Skeletal muscle satellite cell (primary cell): Measurements from ENCODE around the gene ZMIZ1.

Experiments
- H3K27me3 ChIP-seq: 2 replicates; pipeline ENCODE4 v1.7.0; 2013; ENCODE audit warnings: low read length; ENCODE audit not compliant: control insufficient read depth, insufficient read depth
- H3K36me3 ChIP-seq: 2 replicates; pipeline ENCODE4 v1.7.0; 2013; ENCODE audit warnings: mild to moderate bottlenecking, control low read depth, low read length; ENCODE audit not compliant: insufficient read depth
- H3K4me1 ChIP-seq: 2 replicates; pipeline ENCODE4 v1.7.0; 2013; ENCODE audit warnings: low read length; ENCODE audit not compliant: control insufficient read depth, insufficient read depth
- H3K4me2 ChIP-seq: 2 replicates; pipeline ENCODE4 v1.7.0; 2013; ENCODE audit warnings: mild to moderate bottlenecking, low read length
- H3K4me3 ChIP-seq: 2 replicates; pipeline ENCODE4 v1.7.0; 2013; ENCODE audit warnings: low read length
- H3K9ac ChIP-seq: 2 replicates; pipeline ENCODE4 v1.7.0; 2013; ENCODE audit warnings: mild to moderate bottlenecking, low read depth, low read length, moderate library complexity
- H3K9me3 ChIP-seq: replicated peaks from 2 replicates; pipeline ENCODE4 v1.7.0; 2013; ENCODE audit warnings: mild to moderate bottlenecking, control low read depth, low read length

ZMIZ1 gene

DNA sequence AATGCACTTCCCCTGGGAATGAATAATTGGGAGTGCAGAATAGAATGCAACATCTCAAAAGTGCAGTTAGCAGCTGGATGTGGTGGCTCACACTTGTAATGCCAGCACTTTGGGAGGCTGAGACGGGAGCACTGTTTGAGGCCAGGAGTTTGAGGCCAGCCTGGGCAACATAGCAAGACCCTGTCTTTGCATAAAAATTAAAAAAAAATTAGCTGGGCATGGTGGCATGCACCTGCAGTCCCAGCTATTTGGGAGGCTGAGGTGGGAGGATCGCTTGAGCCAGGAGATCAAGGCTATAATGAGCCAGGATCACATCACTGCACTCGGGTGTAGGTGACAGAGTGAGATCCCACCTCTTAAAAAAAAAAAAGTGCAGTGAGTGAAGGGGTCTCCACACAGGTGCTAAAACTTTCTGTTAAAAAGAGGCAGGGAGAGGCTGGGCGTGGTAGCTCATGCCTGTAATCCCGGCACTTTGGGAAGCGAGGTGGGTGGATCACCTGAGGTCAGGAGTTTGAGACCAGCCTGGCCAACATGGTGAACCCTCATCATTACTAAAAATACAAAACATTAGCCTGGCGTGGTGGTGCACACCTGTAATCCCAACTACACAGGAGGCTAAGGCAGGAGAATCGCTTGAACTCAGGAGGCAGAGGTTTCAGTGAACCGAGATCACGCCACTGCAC lies 13.5 kb upstream of the ZMIZ1 start:
- H3K4me2 ChIP-seq, result no peak overlapping the region
- no peaks in the 10 kb centered on the region for H3K9me3 ChIP-seq
- peaks cover 12% of the 10 kb centered on the region for H3K4me1 ChIP-seq
- H3K27me3 ChIP-seq, result peaks cover 29% of the 10 kb centered on the region
- H3K36me3 ChIP-seq, result no peaks in the 10 kb centered on the region
- H3K4me3 ChIP-seq, result no peak overlapping the region
- no peak overlapping the region for H3K9ac ChIP-seq

DNA sequence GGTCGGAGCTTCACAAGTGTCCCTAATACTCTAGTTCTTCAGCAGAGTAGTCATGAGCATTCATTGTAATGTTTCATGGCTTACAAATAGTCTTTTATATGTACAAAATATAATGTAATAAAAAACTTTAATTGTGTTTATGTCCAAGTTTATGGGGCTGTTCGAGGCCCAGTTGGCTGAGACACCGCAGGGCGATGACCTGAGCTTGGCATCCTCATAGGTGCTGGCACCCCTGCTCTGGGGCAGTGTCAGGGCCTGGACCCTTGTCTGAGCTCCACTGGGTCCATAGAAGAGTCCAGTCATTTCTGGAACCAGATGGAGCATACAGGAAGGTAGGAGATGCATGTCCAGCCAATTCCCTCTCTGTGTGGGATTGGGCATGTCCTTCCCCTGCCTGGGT lies 12.9 kb upstream of the ZMIZ1 start:
- H3K4me2 ChIP-seq, result no peak overlapping the region

DNA sequence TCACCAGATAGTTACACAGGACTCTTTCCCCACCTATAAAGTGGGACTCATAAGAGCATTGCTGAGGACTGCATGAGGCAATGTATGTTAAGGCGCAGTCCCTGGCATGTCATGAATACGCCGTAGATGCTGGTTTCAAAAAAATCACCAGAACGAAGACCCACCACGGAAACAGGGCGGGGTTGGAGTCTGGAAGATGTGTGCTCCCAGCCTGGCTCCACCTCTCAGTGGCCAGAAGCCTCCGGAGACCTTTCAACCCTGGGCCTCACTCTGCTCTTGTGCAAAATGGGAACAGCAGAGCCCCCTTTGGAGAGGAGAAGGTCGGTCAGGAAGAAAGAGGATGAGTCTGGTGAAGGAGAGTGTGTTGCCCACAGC lies 12.4 kb upstream of the ZMIZ1 start:
- H3K27me3 ChIP-seq, result peaks cover 40% of the 10 kb centered on the region
- peaks cover 1% of the 10 kb centered on the region for H3K4me1 ChIP-seq
- H3K9me3 ChIP-seq, result no peaks in the 10 kb centered on the region
- H3K4me3 ChIP-seq, result no peak overlapping the region
- no peak overlapping the region for H3K4me2 ChIP-seq
- no peak overlapping the region for H3K9ac ChIP-seq
- no peaks in the 10 kb centered on the region for H3K36me3 ChIP-seq

More for the DNA sequence above, 12.9 kb upstream of the ZMIZ1 start:
- Histone ChIP-seq H3K4me3 (no peak overlapping the region), H3K36me3 (no peaks in the 10 kb centered on the region), H3K27me3 (peaks cover 36% of the 10 kb centered on the region), H3K9ac (no peak overlapping the region), H3K9me3 (no peaks in the 10 kb centered on the region), H3K4me1 (peaks cover 6% of the 10 kb centered on the region)

DNA sequence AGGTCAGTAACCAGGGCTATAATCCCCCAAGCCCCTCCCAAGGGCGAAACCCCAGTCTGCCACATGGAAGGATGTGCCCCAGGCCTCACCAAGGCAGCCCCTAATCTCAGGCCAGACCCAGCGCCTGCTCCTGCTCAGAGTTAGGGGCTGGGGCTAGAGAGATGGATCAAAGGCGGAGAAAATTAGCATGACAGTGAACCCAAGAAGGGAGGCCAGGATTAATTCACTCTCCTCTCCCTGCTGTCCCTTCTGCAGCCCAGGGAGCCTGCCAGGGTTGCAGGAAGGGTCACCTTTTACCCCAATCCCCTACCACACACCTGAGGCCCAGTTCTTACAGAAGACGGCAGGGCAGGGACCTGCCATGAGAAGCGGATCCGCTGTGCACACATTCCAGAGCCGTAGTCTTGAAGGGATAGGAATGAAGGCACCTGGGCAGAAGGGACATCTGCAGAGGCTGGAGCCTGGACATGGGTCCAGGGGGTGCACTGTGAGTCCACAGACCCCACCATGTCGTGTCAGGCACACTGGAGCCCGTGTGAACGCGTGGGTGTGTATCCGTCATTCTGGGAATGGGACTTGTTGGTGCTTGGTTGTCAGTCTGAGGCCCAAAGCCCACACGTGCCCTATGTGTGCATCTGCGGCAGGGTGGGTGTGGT lies 11.9 kb upstream of the ZMIZ1 start:
- H3K9me3 ChIP-seq, result no peaks in the 10 kb centered on the region
- H3K9ac ChIP-seq, result no peak overlapping the region
- H3K27me3 ChIP-seq, result peaks cover 42% of the 10 kb centered on the region
- no peaks in the 10 kb centered on the region for H3K36me3 ChIP-seq
- H3K4me2 ChIP-seq, result no peak overlapping the region
- no peaks in the 10 kb centered on the region for H3K4me1 ChIP-seq
- H3K4me3 ChIP-seq, result no peak overlapping the region

DNA sequence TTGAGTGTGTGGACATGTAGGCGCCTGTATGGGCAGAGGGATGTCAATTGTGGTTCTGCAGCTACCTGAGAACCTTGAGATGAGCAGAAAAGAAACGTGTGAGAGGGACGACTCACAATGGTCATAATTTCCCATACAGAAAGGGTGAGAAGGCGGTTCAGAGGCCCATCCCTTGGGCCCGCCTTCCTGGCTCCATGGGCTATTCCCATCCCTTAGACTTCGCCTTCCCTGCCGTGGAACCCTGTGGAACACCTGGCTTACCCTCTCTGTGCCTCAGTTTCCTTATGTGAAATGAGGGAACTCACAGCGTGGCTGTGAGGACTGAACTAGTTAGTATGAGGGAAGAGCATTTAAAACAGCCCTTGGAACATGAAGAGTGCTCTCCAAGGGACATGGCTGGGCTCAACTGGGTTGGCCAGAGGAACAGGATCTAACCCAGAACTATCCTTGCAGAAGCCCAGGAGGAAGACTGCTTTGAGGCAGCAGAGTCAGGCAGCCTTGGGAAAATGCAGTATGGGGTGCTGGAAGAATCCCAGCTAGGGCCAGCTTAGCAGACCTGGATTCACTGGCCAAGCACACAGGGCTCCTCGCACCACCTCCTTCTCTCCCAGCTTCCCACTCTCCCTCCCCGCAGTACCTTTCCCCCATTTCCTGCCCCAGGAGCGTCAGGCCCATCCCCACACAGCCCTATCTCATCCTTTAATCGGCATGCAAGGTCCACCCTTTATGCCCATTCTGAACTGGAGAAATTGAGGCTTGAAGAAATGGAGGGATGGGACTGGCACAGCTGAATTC lies 11.1 kb upstream of the ZMIZ1 start:
- Histone ChIP-seq H3K4me1 (no peaks in the 10 kb centered on the region), H3K27me3 (peaks cover 42% of the 10 kb centered on the region), H3K4me3 (no peak overlapping the region), H3K9ac (no peak overlapping the region), H3K4me2 (no peak overlapping the region), H3K36me3 (no peaks in the 10 kb centered on the region), H3K9me3 (no peaks in the 10 kb centered on the region)

DNA sequence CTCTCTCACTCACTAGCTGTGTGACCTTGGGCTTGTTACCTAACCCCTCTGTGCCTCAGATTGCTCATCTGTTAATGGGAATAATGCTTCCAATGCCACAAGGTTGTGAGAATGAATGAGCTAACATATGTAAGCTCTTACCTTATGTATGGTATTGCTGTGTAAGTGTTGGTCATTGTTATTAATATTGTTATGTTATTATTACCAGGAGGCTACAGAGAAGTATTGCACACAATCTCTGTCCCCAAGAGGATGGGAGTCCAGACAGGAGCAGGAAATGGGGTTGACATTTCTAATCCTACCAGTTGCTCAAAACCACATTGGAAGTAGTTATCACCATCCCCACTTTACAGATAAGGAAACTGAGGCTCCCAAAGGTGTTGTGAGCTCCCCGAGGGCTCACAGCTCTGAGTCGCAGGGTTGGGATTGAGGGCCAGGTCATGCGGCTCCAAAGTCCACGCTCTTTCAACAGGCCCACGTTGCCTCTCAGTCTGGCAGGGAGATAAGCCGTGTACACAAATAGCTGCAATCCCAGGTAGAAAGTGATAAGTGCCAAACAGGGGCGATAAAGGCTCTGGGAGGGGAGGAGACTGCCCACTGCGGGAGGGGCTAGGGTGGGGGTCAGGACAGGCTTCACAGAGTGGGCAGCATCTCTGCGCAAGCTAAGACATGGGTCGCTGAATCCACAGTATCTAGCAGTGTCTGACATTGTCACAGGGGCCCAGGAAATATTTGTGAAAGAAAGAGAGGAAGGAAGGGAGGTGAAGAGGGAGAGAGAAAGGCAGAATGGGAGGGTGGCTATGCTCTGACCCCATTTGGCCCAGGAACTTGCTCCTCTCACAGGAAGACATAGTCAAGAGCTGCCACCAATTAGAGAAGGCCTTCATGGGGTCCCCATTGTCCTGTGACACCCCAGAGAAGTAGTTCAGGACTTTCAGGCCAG lies 9.6 kb upstream of the ZMIZ1 start:
- Histone ChIP-seq H3K4me1 (no peaks in the 10 kb centered on the region), H3K36me3 (no peaks in the 10 kb centered on the region), H3K4me3 (no peak overlapping the region), H3K9ac (no peak overlapping the region), H3K9me3 (no peaks in the 10 kb centered on the region), H3K4me2 (no peak overlapping the region), H3K27me3 (peaks cover 42% of the 10 kb centered on the region)

DNA sequence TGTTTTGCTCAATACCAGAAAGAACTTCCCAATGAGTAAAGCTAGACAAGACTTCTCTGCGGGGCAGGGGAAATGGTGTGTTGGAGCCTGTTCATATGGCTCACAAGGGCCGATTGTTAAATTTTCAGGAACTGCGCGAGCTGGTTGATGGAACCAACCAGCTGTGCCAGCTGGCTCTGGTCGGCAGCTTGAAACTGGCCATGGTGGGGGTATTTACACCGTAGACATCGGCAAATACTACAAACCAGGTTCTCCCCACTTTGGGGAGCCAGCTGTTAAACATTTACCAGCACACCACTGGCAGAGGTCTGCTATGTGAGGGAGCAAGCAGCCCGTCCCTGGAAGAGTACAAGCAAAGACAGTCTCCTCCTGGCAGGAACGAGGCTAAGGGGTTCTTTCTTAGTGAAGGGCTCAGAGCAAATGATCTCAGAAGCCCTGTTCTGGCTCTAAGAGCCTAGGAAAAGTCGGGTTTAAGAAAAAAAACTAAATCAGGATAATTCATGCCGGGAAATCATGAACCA lies 8.8 kb upstream of the ZMIZ1 start:
- H3K9ac ChIP-seq, result no peak overlapping the region
- peaks cover 42% of the 10 kb centered on the region for H3K27me3 ChIP-seq
- no peaks in the 10 kb centered on the region for H3K4me1 ChIP-seq
- no peak overlapping the region for H3K4me3 ChIP-seq
- no peaks in the 10 kb centered on the region for H3K9me3 ChIP-seq
- H3K36me3 ChIP-seq, result no peaks in the 10 kb centered on the region
- H3K4me2 ChIP-seq, result no peak overlapping the region

DNA sequence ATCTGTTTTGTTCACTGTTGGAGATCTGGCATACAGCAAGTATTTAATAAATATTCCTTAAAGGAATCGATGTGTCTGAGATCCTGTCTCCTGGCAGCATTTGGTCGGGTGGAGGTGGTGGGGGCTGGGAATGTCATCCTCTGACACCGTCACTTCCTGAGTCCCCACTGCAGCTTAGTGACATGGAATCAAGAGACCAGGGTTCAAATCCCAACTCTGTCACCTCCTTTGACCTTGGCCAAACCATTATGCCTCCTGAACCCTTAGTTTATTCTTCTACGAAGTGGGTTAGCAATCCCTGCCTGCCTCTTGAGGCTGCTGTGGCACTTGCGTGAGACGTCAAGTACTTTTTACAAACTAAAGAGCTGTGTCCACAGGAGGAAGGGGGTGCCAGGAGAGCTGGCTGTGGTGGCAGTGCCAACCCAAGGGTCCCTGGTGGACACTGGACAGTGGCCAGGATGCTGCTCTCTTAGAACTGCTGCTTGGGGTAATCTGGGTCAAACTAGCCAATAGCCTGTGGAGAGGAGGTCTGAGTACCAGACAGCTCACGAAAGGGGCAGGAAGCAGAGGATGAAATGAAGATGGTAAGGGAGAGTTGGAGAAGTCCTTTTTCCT lies 8.0 kb upstream of the ZMIZ1 start:
- H3K9me3 ChIP-seq, result no peaks in the 10 kb centered on the region
- no peaks in the 10 kb centered on the region for H3K36me3 ChIP-seq
- H3K9ac ChIP-seq, result no peak overlapping the region
- peaks cover 42% of the 10 kb centered on the region for H3K27me3 ChIP-seq
- H3K4me2 ChIP-seq, result no peak overlapping the region
- no peak overlapping the region for H3K4me3 ChIP-seq
- no peaks in the 10 kb centered on the region for H3K4me1 ChIP-seq

DNA sequence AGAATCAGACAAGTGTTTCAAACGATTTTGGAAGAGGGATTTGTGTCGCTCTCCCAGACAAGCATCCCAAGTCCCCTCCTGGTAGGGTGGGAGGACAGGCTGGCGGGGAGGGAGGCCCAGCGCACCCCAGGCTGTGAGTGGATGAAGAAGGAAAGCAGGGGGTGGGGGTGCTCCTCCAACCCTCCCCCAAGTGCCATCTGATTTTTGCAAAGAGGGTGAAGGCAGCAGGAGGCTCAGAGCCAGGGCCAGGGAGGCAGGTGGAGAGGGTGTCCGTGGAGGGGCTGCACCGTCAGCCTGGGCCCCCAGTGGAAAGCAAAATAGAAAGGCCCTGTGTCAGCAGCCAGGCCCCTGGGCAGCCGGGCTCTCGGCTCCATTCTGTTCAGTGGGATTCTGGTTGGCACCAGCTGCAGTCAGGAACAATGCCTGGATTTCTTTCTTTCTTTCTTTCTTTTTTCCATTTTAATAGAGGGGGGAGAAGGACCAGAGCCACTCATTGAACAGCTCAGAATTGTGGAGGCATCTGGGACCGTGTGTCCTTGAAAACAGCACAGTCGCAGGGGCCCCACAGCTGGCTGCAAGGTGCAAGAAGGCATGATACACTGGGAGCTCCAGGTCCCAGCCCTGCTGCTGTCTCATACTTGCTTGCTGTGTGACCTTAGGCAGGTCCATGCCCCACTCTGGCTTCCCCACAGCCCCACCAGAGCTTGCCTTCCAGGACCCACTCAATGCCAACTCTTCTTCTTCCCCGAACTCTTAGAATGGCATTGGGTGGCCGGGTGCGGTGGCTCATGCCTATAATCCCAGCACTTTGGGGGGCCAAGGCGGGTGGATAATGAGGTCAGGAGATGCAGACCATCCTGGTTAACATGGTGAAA lies 7.1 kb upstream of the ZMIZ1 start:
- H3K4me1 ChIP-seq, result peaks cover 4% of the 10 kb centered on the region
- H3K27me3 ChIP-seq, result peaks cover 42% of the 10 kb centered on the region
- no peak overlapping the region for H3K4me3 ChIP-seq
- H3K36me3 ChIP-seq, result no peaks in the 10 kb centered on the region
- H3K9ac ChIP-seq, result no peak overlapping the region
- no peak overlapping the region for H3K4me2 ChIP-seq
- H3K9me3 ChIP-seq, result no peaks in the 10 kb centered on the region

DNA sequence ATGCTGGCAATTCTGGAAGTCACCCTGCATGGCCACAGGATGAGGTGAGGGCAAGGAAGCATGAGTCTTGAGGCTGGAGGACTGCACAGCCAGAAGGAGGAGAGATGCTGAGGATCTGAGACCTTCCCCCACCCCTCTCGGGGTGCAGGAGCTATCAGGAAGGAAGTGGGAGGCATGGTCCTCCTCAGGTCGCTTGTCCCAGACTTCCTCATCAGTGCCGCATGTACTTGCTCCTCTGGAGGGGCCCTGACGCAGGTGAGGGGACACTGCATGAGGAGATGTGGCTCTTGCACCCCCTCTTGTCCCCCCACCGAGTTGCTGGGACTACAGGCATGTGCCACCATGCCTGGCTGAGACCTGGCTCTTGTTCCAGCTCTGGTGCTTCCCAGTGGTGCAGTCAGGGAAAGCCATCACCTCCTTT lies 5.7 kb upstream of the ZMIZ1 start:
- H3K4me3 ChIP-seq, result no peak overlapping the region
- H3K27me3 ChIP-seq, result peaks cover 32% of the 10 kb centered on the region
- no peak overlapping the region for H3K4me2 ChIP-seq
- H3K9ac ChIP-seq, result no peak overlapping the region
- peaks cover 9% of the 10 kb centered on the region for H3K4me1 ChIP-seq
- no peaks in the 10 kb centered on the region for H3K9me3 ChIP-seq
- H3K36me3 ChIP-seq, result no peaks in the 10 kb centered on the region
